OCI-LY3 (cell line): ENCODE data around the gene KIF22.

Source experiments
- H2AFZ ChIP-seq: fragments of 200-600, 300-600 bp; shearing (Covaris generic); 2 replicates; pipeline ENCODE4 v1.6.0; 2014; ENCODE audit warnings: antibody characterized with exemption, low read depth, low read length
- H3K27ac ChIP-seq: fragments of 200-600, 300-600 bp; sonication (generic); 2 replicates; pipeline ENCODE4 v1.5.1; 2014; ENCODE audit warnings: mild to moderate bottlenecking, low read length, moderate library complexity, mixed read lengths
- H3K27me3 ChIP-seq: fragments of 200-600, 300-600 bp; sonication (generic); 2 replicates; pipeline ENCODE4 v1.6.1; 2014; ENCODE audit warnings: low read depth, low read length, mixed read lengths
- H3K36me3 ChIP-seq: fragments of 200-600, 300-600 bp; sonication (generic); replicated peaks from 2 replicates; pipeline ENCODE3; 2014; ENCODE audit warnings: low read depth, low read length, mixed read lengths
- H3K4me1 ChIP-seq: fragments of 300-600, 200-600 bp; sonication (generic); 2 replicates; pipeline ENCODE4 v1.6.1; 2014; ENCODE audit warnings: low read length, mixed read lengths
- H3K4me2 ChIP-seq: fragments of 200-600, 300-600 bp; sonication (generic); 2 replicates; pipeline ENCODE4 v1.6.1; 2014; ENCODE audit warnings: low read length, mixed read lengths
- H3K4me3 ChIP-seq: fragments of 300-600, 200-600 bp; sonication (generic); 2 replicates; pipeline ENCODE4 v1.5.1; 2014; ENCODE audit warnings: antibody characterized with exemption, mild to moderate bottlenecking, low read length, moderate library complexity
- H3K79me2 ChIP-seq: fragments of 300-600, 200-600 bp; shearing (Covaris generic); 2 replicates; pipeline ENCODE4 v1.6.1; 2014; ENCODE audit warnings: mild to moderate bottlenecking, low read length, mixed read lengths
- H3K9ac ChIP-seq: fragments of 300-600, 200-600 bp; shearing (Covaris generic); 2 replicates; pipeline ENCODE4 v1.6.0; 2014; ENCODE audit warnings: mild to moderate bottlenecking, low read length, moderate library complexity
- H3K9me3 ChIP-seq: fragments of 200-600, 300-600 bp; shearing (Covaris generic); 2 replicates; pipeline ENCODE4 v1.6.1; 2014; ENCODE audit warnings: low read length, mixed read lengths; ENCODE audit not compliant: insufficient read depth
- H4K20me1 ChIP-seq: fragments of 200-600, 300-600 bp; sonication (generic); 2 replicates; pipeline ENCODE4 v1.6.1; 2016; ENCODE audit warnings: low read length, mixed read lengths; ENCODE audit not compliant: insufficient read depth
- EZH2phosphoT487 ChIP-seq: fragments of 200-600 bp; shearing (Covaris generic); IDR thresholded peaks from 2 replicates; pipeline ENCODE4 v1.6.1; 2018; ENCODE audit warnings: antibody characterized with exemption, mixed run types, low read depth
- TF ChIP-seq, protein P1 (sequence below): fragments of 200-600, 300-600 bp; sonication (generic); IDR thresholded peaks from 2 replicates; pipeline ENCODE4 v1.5.1; 2014; ENCODE audit warnings: antibody characterized with exemption, low read length, low read depth

The KIF22 gene

DNA sequence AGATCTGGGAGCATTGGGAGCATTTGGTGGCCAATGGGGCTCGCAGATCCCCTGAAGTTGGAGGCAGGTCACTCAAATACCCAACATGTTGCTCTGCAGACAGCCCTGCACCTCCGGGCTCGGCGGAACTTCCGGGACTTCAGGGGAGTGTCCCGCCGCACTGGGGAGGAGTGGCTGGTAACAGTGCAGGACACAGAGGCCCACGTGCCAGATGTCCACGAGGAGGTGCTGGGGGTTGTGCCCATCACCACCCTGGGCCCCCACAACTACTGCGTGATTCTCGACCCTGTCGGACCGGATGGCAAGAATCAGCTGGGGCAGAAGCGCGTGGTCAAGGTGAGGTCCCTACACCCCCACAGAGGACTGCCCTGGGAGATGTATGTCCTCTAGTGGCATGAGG, 46.1 kb downstream of the KIF22 start:
- Histone ChIP-seq H2AFZ (no peak overlapping the region), H3K4me1 (no peaks in the 10 kb centered on the region), H3K4me3 (no peak overlapping the region), H3K27me3 (no peaks in the 10 kb centered on the region), H3K27ac (no peak overlapping the region), H3K9ac (no peak overlapping the region), H3K9me3 (no peaks in the 10 kb centered on the region), H3K79me2 (no peaks in the 10 kb centered on the region), H3K4me2 (no peak overlapping the region), H3K36me3 (no peaks in the 10 kb centered on the region), H4K20me1 (no peaks in the 10 kb centered on the region)
- no peak for TF ChIP-seq EZH2phosphoT487
- TF ChIP-seq, protein P1, sequence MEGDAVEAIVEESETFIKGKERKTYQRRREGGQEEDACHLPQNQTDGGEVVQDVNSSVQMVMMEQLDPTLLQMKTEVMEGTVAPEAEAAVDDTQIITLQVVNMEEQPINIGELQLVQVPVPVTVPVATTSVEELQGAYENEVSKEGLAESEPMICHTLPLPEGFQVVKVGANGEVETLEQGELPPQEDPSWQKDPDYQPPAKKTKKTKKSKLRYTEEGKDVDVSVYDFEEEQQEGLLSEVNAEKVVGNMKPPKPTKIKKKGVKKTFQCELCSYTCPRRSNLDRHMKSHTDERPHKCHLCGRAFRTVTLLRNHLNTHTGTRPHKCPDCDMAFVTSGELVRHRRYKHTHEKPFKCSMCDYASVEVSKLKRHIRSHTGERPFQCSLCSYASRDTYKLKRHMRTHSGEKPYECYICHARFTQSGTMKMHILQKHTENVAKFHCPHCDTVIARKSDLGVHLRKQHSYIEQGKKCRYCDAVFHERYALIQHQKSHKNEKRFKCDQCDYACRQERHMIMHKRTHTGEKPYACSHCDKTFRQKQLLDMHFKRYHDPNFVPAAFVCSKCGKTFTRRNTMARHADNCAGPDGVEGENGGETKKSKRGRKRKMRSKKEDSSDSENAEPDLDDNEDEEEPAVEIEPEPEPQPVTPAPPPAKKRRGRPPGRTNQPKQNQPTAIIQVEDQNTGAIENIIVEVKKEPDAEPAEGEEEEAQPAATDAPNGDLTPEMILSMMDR = no peak

DNA sequence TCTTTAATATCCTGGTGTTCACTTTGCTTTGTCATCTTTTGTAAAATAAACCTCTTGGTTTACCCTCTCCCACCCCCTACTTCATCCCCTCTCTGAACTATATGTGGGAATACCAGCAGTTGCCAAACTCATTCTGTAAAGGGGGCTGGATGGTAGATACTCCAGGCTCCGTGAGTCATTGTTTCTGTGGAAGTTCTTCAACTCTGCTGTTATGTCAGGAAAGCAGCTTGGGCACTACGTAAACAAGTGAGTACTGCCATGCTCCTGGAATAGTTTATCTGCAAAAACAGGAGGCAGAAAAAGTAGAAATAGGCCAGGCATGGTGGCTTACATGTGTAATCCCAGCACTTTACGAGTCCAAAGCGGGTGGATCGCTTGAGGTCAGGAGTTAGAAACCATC, 47.3 kb downstream of the KIF22 start:
- no peak overlapping the region for H3K4me2 ChIP-seq
- H3K27ac ChIP-seq = no peak overlapping the region
- no peaks in the 10 kb centered on the region for H3K27me3 ChIP-seq
- no peaks in the 10 kb centered on the region for H3K4me1 ChIP-seq
- H3K36me3 ChIP-seq = no peaks in the 10 kb centered on the region
- no peaks in the 10 kb centered on the region for H4K20me1 ChIP-seq
- H3K4me3 ChIP-seq = no peak overlapping the region
- TF ChIP-seq EZH2phosphoT487 = no peak
- TF ChIP-seq, protein P1 = no peak
- H3K9me3 ChIP-seq = no peaks in the 10 kb centered on the region
- no peak overlapping the region for H2AFZ ChIP-seq
- H3K79me2 ChIP-seq = no peaks in the 10 kb centered on the region
- H3K9ac ChIP-seq = no peak overlapping the region

DNA sequence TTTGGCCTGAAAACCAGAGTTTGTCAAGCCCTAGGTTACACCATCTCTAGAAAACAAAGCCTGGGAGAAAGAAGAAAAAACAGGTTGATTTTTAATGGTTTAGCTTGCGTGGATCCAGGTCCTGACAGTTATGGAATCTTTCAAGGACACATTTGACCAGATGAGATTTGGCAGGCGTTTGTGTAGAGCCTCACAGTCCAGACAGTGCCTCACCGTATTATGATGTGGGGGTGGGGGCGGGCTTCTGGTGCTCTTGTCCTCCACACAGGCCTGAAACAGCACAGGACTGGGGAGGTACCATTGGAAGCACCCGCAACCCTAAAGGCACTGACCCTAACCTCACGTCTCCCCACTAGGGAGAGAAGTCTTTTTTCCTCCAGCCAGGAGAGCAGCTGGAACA, 49.3 kb downstream of the KIF22 start:
- Histone ChIP-seq H2AFZ (no peak overlapping the region), H3K4me3 (no peak overlapping the region), H3K36me3 (no peaks in the 10 kb centered on the region), H3K9ac (no peak overlapping the region), H3K27me3 (no peaks in the 10 kb centered on the region), H3K9me3 (no peaks in the 10 kb centered on the region), H3K27ac (no peak overlapping the region), H4K20me1 (no peaks in the 10 kb centered on the region), H3K79me2 (no peaks in the 10 kb centered on the region), H3K4me2 (no peak overlapping the region), H3K4me1 (no peaks in the 10 kb centered on the region)
- TF ChIP-seq, protein P1 = no peak
- TF ChIP-seq EZH2phosphoT487 = no peak

DNA sequence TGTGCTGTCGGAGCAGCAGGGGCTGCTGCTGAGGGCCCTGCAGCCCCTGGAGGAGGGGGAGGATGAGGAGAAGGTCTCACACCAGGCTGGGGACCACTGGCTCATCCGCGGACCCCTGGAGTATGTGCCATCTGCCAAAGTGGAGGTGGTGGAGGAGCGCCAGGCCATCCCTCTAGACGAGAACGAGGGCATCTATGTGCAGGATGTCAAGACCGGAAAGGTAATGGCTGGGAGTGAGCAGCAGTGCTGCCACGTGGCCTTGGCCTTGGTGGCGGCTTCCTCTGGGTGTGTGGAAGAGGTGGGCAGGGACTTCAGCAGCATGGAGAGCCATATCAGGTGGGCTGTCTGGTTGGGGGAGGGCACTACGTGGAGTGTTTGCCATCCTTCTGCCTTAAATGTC, 49.7 kb downstream of the KIF22 start:
- Histone ChIP-seq H3K27ac (no peak overlapping the region), H3K9me3 (no peaks in the 10 kb centered on the region), H3K4me3 (no peak overlapping the region), H4K20me1 (no peaks in the 10 kb centered on the region), H3K4me2 (no peak overlapping the region), H3K36me3 (no peaks in the 10 kb centered on the region), H3K79me2 (no peaks in the 10 kb centered on the region), H2AFZ (no peak overlapping the region), H3K27me3 (no peaks in the 10 kb centered on the region), H3K9ac (no peak overlapping the region), H3K4me1 (no peaks in the 10 kb centered on the region)
- TF ChIP-seq, protein P1 = no peak
- TF ChIP-seq EZH2phosphoT487 = no peak
